Measurements from ENCODE around the gene CABLES2.
"Not testable (repeated sequence)": the region's sequence is repeated elsewhere in the genome, so short reads cannot be mapped to it uniquely, and the experiment has no call there.

CABLES2 gene

DNA sequence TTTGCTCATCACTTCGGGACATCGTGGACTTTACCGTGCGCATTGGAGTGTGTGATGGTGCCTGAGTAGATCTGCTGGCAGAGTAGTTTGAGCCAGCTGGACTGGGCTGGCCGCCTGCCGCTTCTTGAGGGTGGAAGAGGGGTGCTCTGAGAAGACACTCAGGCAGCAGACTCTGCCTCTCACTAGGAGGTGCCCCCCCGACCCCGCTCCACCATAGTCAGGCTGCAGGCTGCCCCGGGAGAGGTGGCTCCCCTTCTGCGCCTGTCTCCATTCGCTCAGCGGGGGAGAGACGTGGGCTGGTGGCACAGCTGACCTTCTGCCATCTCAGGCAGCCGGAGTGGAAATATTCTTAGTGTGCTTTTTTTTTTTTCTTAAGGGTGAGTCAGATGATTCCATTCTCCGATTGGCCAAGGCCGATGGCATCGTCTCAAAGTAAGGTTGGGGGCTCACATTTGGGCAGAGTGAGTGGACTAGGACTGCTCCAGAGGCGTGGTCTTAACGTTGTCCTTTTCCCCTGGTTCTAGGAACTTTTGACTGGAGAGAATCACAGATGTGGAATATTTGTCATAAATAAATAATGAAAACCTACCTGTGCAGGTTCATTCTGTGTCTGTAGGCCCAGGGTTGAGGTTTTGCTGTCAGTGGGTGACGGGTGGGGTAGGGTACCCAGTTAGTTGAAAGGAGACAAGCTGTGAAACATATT is 19.0 kb downstream of the CABLES2 start:
- no peak for DNase-seq

DNA sequence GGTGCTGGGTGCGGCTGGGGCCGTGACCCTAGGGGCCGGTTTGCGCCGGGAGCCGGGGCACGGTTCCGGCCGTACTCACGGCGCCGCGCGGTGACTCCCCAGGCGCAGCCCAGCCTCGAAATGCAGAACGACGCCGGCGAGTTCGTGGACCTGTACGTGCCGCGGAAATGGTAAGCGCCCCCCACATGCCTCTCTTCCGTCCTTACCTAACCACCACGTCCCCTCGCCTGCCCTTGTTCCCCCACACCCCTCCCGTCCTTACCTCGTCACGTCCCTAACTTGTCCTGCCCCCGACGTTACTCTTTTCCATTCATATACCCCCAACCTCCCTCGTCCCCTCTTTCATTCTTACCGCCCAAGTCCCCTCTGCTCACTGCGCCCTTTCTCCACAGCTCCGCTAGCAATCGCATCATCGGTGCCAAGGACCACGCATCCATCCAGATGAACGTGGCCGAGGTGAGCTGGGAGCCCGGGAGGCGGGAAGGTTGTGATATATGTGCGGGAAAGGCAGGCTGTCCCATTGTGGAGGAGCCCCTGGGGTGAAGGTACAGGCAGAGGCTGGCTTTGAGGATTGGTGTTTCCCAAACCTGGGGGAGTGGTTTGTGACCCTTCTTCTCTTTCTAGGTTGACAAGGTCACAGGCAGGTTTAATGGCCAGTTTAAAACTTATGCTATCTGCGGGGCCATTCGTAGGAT is 19.7 kb downstream of the CABLES2 start:
- DNase-seq = no peak

DNA sequence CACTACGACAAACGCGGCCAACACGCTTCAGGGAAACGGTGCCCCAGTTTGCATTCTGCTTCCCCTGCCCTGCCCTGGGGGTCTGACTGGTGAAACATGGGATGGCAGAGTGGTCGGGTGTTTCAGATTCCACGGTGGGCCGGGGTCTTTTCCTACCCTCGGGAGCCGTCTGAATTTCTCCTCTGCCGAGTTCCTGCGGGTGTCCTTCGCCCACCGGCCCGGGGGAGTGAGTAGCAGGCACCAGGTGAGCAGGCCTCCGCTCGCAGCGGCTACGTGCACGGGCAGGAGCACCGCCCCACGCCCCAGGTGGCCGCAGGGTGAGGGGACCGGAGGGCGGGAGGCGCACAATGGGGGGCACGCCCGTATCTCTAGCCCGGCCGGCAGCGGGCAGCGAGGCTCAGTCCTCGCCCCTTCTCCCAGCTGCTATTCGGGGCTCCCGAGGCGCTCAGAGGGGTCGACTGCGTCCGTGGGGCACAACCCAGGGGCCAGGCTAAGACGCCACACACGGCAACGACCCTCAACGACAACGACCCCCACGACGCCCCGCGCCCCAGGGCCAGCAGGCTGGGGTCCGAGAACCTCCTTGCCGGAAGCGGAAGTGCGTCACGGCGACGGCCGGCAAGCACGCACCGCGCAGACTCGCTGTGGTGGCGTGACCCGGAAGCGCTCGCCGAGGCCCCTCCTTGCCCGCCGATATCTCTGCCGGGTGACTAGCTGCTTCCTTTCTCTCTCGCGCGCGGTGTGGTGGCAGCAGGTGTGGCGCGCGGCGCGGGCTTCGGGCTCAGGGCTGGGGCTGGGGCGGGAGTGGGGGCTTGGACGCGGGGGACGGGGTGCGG is 20.5 kb downstream of the CABLES2 start, which contains the start of gene RPS21:
Gene RPS21 (plus strand): TSS at position 721 of the 836 bp plus-strand sequence. CDS start 236 bp downstream, outside the sequence.
- peak; percentile 74 for DNase-seq

GRCh38 chr20:62382306-62383198 is 24.5 kb downstream of the CABLES2 start:
- DNase-seq = peak; percentile 34

DNA sequence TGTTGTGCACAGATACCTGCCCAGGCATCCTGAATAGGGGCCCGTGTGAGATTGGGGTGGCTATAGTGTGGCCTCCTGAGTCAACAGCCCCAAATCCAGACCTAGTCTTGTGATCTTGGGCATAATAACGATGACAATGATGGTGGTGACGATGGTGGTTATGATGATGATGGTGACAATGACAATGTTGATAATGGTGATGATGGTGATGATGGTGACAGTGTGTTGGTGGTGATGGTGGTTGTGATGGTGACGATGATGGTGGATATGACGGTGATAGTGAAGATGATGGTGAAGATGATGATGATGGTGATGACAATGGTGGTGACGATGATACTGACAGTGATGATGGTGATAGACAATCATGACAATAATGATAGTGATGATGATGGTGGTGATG is 25.2 kb downstream of the CABLES2 start:
- no peak for DNase-seq

GRCh38 chr20:62381202-62381797 is 25.8 kb downstream of the CABLES2 start:
- DNase-seq = no peak

DNA sequence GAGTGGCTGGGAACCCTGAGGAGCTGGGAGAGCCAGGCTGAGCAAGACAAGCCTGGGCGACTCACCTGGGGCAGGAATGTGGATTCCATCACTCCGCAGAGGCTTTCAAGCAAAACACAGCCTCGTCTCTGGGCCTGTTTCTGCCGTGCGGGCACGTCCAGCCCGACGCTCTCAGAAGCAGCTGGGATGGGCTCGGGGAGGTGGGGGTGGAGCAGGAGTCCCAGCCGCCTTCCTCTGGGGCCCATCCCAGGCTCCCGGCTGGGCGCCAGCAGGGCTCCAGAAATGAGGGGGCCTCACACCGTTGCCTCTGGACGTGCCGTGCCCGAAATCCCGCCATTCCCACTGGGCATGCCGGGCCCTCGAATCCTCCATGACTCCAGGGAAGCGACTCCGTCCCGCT is 28.9 kb downstream of the CABLES2 start:
- no peak for DNase-seq

DNA sequence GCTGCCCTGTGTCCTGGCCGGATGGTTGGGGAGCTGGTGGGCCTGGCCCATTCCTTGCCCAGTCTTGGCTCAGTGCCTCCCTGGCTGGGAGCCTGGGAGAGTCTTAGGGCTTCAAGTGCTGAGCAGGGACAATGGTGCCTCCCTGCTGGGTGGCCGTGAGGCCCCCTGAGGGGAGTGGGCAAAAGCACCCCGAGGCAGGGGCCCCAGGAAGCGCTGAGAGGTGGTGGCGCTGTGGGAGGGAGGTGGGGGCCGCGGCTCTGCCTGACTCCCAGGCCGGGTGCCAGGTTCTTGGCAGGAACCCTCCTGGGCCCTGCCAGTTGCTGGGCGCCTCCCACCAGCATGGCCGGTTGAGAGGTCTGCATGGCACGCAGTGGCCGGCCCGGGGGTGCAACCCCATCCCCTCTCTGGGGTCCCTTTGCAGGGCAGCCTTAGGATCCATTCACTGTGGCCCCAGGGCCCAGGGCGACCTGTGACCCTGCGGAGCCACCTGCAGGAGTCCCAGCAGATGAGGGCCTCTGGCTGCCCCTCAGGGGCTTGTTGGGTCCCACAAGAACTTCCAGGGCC is 29.4 kb downstream of the CABLES2 start:
- DNase-seq = no peak

DNA sequence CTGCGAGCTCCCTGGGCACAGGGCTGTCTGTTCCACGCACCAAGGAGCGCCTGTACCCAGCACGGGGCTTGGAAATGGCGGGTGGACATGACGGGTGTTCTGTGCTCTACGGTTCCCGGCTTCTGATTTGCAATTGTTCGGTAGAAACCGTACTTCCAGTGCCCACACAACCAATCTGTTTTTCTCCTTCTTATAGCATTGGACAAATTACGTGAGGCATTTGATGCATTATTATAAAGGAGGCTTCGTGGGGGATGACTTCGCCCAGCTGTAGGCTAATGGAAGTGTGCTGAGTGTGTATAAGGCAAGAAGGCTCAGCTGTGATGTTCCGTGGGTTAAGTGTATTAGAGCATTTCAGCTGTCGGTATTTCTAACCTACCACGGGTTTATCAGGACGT is 30.0 kb downstream of the CABLES2 start:
- DNase-seq = no peak

DNA sequence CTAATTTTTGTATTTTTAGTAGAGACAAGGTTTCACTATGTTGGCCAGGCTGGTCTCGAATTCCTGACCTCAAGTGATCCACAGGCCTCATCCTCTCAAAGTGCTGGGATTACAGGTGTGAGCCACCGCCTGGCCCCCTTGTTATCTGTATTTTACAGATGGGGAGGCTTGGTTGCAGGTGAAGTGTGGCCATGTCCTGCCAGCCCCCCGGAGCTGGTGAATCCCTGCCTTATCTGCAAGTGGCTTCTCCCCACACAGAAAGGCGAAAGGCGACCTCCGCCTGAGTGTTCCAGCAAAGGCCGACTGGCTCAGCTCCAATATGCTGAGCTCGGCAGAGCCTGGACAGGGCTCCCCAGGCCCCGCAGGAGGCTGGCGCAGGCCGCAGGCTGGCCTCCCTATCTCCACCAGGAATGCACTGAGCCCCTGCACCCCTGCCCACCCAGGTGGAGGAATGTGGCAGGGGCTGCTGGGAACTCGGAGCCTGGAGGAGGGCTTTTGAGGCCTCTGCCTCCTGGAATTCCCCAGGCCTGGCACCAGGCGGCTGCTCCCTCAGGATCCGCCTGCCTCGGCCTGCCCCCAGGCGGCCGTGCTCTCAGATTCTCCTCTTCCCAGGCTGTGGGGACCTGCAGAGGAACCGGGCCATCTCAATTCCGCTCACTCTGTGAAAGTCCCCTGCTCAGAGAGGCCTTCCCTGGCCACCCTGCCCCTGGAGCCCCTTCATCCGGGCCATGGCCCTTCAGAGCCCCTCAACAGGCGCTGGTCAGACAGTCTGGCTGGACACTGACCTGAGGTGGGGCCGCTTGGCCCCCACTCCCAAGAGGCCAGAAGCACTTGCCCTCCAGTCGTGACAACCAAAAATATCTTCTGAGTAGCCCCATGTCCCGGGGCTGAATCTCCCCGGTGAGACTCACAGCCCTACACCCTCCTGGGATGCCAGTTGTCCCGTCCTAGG is 30.7 kb downstream of the CABLES2 start:
- no peak for DNase-seq

DNA sequence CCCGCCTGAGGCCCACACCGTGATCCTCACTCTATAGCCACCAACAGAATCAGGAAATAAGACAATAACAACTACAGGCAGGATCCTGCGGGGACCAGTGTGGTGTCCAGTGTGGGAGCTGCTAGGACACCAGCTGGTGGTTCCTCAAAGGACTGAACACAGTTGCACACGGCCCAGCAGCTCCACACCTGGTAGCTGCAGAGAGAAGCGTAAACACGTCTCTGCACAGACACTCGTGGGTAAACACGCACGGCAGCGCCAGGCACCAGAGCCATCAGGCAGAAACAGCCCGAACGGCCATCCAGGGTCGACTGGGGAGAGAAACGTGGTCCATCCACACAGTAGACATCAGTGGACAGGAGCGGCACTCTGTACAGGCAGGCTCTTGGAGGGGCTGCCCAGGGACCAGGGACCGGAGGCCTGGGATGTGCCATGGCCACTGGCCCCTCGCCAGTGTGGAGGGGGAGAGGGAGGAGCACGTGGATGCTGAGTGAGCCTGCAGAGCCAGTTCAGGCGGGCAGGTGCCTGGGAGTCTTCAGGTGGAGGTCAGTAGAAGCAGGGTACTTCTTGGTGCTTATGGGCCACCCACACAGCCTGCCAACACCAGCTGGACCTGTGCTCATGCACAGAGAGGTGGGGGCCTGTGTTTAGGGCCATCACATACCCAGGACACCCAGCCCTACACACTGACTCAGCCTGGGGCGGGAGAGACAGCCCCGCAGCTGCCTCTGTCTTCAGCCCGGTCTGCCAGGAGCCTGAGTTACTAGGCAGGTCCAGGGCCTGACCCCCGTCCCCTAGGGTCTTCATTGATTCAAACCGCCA is 32.5 kb downstream of the CABLES2 start:
- DNase-seq = no peak

DNA sequence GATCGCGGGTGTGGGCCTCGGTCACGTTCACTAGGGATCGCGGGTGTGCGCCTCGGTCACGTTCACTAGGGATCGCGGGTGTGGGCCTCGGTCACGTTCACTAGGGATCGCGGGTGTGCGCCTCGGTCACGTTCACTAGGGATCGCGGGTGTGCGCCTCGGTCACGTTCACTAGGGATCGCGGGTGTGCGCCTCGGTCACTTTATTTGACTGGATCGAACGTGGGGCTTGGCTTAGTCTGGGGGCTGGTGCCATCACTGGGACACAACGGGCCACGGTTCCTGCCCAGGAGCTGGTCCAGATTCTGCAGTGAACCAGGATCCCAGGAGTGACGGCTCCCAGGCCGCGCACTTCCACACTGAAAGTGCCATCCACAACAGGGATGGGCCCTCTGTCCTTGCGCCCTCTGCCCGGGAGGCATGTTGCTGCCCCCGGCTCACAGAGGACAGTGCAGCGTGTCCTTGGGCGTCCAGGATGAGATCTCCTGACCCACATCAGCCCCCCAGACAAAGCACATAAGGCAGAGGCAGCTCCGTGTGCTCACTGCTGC is 33.4 kb downstream of the CABLES2 start:
- not testable (repeated sequence) for DNase-seq

- DNase-seq = no peak
Measured at GRCh38 chr20:62372042-62372993, 34.8 kb downstream of the CABLES2 start.

DNA sequence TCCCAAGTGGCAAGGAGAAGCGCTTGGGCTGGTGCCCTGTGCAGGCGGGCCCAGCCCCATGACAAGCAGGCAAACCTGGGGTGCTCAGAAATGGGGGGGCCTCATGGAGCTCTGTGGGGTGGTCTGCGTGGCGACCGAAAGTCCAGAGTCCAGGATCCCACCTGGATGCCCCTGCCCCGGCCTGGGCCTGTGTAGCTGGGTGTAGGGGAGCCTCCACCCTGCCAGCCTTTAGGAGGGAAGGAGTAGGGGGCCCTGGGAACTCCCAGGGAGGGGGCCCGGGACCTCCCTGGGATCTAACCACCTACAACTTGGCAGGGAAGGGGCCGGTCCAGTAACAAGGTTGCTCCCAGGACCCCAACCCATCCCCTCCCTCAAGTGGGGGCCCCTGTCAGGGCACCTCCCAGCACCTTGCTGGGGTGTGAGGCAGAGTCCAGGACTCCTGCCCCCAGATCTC is 35.5 kb downstream of the CABLES2 start:
- no peak for DNase-seq

DNA sequence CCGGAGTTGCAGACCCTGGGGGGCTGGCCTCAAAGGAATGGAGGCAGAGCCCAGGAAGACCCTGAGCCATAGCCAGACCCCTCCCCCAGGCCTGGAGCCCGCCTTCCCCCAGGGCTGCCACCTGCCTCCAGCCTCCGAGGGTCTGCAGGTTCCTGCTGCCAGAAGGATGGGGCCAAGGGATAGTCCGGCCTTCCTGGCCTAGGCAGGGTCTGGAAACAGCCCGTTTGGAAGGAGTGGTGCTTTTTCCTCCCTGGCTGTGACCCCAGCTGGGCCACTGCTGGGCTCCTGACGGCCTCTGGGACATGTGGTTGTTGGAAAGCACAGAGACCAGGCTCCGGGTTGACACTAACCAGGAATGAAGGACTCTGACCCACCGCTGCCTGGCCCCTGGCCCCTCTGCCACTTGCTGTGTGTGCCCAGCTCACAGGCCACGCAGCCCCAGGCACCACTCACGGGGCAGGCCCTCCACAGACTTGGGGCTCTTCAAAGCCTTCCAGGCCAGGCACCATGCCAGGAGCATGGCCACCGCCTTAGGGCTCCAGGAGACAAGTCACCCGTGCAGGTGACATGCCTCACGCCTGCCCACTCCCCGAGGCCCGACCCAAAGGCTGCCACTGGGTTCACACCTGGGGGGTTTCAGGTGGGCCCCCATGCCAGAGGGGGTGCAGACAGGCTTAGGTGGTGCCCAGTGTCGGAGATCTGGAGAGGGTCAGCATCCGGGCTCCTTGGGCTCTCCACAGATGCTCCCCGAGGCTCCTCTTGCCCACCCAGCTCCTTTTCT is 36.1 kb downstream of the CABLES2 start:
- no peak for DNase-seq

GRCh38 chr20:62370115-62370806 is 36.8 kb downstream of the CABLES2 start:
- no peak for DNase-seq

DNA sequence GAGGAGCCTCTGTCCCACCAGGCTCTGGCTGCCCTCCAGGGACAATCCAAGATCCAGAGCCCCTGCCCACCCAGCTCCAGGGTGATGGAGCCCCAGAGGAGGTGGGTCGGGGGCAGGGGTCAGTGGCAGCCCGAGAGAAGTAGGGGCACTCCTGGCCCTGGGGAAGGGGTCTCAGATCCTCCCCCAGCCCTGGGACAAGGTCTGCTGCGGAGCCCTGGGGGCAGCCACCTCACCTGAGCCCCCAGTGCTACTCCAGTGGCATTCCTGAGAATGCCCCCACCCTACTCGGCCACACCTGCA is 37.3 kb downstream of the CABLES2 start:
- no peak for DNase-seq

Data from NCI-H446 treated with DMSO at 0.1 percent for 48 hours (cell line).